ENCODE data around the gene CRB1. TPM values are rescaled to one million over a fixed set of nuclear protein-coding genes. Genes with fewer than 3 reads are reported as not detected.

Gene CRB1
- total and polyA plus RNA-seq, 9 of the 15 experiments (the other 6 are each of a cell fraction or from before 2014, with no cell fraction given), result 0.04 to 0.10 TPM; not detected in 7

DNA sequence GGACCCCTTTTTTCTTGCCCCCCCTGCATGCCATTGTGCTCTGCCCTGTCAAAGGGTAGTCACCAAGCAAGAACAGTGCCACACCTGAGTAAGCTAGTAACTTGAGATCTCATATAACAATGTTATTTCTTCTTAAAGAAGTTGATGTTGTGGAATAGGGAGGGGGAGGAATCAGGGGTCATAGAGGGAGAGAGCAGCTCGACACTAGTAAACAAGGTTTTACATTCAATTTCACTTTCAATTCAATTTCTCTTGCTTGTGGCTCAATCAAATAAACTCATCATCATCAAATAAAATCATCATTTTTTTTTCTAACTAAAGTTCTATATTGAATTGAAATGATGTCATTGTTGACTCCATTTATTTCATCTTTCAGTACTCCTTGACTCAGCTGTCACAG is 106.4 kb downstream of the CRB1 start:
- WGBS (ENCODE audit: insufficient coverage, low coverage, missing lambda C conversion rate), result 0% methylated on average over 1 of the region's 1 CpG
- Histone ChIP-seq H3K9me1 (ENCODE audit: control insufficient read depth, insufficient read depth, low read length) (no peaks in the 10 kb centered on the region), H3K4me1 (replicated peaks in 1 of 2; ENCODE audit: control insufficient read depth in 2 of 2, insufficient read depth in 2 of 2, low read length in 2 of 2) (no peaks in the 10 kb centered on the region), H2AFZ (ENCODE audit: low read depth, low read length) (no peak overlapping the region), H3K4me3 (no peak overlapping the region), H3K9me3 (replicated peaks; ENCODE audit: control insufficient read depth, insufficient read depth, low read depth, low read length) (no peaks in the 10 kb centered on the region), H3K27me3 (ENCODE audit: control insufficient read depth in 2 of 2, insufficient read depth in 2 of 2, low read length in 2 of 2) (no peaks in the 10 kb centered on the region), H3K36me3 (ENCODE audit: control insufficient read depth, insufficient read depth, low read length) (no peaks in the 10 kb centered on the region), H3K4me2 (ENCODE audit: insufficient read depth, low read length) (no peak overlapping the region), H3K9ac (ENCODE audit: insufficient read depth in 1 of 2, low read depth in 2 of 2, low read length in 2 of 2) (no peak overlapping the region), H3K27ac (ENCODE audit: extremely low read depth, low read depth, low read length) (no peak overlapping the region), H3K79me2 (ENCODE audit: control insufficient read depth, insufficient read depth, low read length) (no peaks in the 10 kb centered on the region), H4K20me1 (replicated peaks; ENCODE audit: control insufficient read depth, insufficient read depth, low read length) (no peaks in the 10 kb centered on the region)
- no peak for DNase-seq (ENCODE audit: extremely low read depth in 1 of 4, low spot score in 3 of 4)
- no TSS peak for BruUV-seq (replicated peaks)
- CTCF ChIA-PET (ENCODE audit: low intra/inter-chr PET ratio), result no interaction called here
- intact Hi-C loops (cut with micrococcal nuclease), result no loop called here
- FAIRE-seq, result no peak
- ATAC-seq, result no peak
- POLR2A ChIA-PET, result no interaction called here
- in situ Hi-C loops (cut with MboI), result loop anchor here (25.0 kb wide), 1 partner anchor 637 kb away; no protein-coding TSS in a partner anchor
- TF ChIP-seq OTX1 (CRISPR knock-in tag; IDR thresholded peaks at IDR 0.05), result no peak
- TF ChIP-seq FOXJ3 (CRISPR knock-in tag; IDR thresholded peaks at IDR 0.05), result no peak
- no peak for TF ChIP-seq BCL6 (CRISPR knock-in tag; IDR thresholded peaks at IDR 0.05)
- no peak for TF ChIP-seq KLF10 (CRISPR knock-in tag; IDR thresholded peaks at IDR 0.05)
- TF ChIP-seq NFE2L1 (tag; IDR thresholded peaks at IDR 0.05; ENCODE audit: borderline replicate concordance, low read depth), result no peak
- no peak for TF ChIP-seq KLF6 (CRISPR knock-in tag; IDR thresholded peaks at IDR 0.05; ENCODE audit: borderline replicate concordance)
- TF ChIP-seq, protein P1, sequence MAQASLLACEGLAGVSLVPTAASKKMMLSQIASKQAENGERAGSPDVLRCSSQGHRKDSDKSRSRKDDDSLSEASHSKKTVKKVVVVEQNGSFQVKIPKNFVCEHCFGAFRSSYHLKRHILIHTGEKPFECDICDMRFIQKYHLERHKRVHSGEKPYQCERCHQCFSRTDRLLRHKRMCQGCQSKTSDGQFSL (CRISPR knock-in tag; IDR thresholded peaks at IDR 0.05), result no peak
- TF ChIP-seq, protein P1 (tag; IDR thresholded peaks at IDR 0.05), result no peak
- no peak for TF ChIP-seq CAMTA2 (CRISPR knock-in tag; conservative IDR thresholded peaks at IDR 0.05)
- TF ChIP-seq, protein P2, sequence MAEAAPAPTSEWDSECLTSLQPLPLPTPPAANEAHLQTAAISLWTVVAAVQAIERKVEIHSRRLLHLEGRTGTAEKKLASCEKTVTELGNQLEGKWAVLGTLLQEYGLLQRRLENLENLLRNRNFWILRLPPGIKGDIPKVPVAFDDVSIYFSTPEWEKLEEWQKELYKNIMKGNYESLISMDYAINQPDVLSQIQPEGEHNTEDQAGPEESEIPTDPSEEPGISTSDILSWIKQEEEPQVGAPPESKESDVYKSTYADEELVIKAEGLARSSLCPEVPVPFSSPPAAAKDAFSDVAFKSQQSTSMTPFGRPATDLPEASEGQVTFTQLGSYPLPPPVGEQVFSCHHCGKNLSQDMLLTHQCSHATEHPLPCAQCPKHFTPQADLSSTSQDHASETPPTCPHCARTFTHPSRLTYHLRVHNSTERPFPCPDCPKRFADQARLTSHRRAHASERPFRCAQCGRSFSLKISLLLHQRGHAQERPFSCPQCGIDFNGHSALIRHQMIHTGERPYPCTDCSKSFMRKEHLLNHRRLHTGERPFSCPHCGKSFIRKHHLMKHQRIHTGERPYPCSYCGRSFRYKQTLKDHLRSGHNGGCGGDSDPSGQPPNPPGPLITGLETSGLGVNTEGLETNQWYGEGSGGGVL (CRISPR knock-in tag; IDR thresholded peaks at IDR 0.05), result no peak
- no peak for TF ChIP-seq ZBTB7A (IDR thresholded peaks at IDR 0.05; ENCODE audit: borderline replicate concordance, control insufficient read depth, low read depth, low read length)
- TF ChIP-seq, protein P3, sequence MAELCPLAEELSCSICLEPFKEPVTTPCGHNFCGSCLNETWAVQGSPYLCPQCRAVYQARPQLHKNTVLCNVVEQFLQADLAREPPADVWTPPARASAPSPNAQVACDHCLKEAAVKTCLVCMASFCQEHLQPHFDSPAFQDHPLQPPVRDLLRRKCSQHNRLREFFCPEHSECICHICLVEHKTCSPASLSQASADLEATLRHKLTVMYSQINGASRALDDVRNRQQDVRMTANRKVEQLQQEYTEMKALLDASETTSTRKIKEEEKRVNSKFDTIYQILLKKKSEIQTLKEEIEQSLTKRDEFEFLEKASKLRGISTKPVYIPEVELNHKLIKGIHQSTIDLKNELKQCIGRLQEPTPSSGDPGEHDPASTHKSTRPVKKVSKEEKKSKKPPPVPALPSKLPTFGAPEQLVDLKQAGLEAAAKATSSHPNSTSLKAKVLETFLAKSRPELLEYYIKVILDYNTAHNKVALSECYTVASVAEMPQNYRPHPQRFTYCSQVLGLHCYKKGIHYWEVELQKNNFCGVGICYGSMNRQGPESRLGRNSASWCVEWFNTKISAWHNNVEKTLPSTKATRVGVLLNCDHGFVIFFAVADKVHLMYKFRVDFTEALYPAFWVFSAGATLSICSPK (IDR thresholded peaks at IDR 0.05; ENCODE audit: borderline replicate concordance), result no peak
- no peak for TF ChIP-seq DIDO1 (tag; IDR thresholded peaks at IDR 0.05; ENCODE audit: low read depth)
- TF ChIP-seq EWSR1 (IDR thresholded peaks at IDR 0.05; ENCODE audit: borderline replicate concordance, low read depth, partially characterized antibody), result no peak
- TF ChIP-seq THRAP3 (IDR thresholded peaks at IDR 0.05; ENCODE audit: borderline replicate concordance), result no peak
- no peak for TF ChIP-seq ZBTB26 (CRISPR knock-in tag; IDR thresholded peaks at IDR 0.05)
- no peak for TF ChIP-seq TAF15 (IDR thresholded peaks at IDR 0.05; ENCODE audit: low read depth, low read length)
- no peak for TF ChIP-seq ZNF507 (tag; conservative IDR thresholded peaks at IDR 0.05)
- TF ChIP-seq BDP1 (IDR thresholded peaks at IDR 0.05; ENCODE audit: insufficient read depth, insufficient read length), result no peak
